Measurements from ENCODE around the gene NR2C2.

The NR2C2 gene

DNA sequence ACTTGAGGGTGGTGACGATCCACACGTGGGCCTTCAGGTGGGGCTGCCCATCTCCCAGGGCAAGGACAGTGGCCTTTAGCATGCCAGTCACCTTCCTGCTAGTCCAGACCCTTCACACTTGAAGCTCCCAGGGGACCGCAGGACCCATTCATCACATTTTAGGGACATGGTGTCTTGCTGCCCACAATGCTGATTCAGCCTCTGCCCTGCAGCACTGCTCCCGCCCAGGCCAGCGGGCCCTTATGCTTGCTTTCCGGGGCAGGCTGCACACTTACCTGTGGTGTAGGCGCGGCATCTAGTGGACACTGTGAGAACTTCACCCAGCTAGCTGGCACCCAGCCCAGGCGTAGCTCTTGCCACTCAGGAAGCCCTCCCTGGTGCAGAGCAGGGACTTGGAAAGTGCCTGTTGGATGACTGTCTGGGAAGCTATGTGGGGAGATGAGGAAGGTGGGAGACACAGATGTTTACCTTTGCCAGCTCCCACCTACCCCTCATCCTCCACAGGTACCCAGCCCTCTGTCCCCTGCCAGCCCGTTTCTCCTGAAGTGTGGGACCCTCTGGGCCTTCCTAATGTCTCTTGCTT lies 26.3 kb upstream of the NR2C2 start:
- DNase-seq, result peak; percentile 74

DNA sequence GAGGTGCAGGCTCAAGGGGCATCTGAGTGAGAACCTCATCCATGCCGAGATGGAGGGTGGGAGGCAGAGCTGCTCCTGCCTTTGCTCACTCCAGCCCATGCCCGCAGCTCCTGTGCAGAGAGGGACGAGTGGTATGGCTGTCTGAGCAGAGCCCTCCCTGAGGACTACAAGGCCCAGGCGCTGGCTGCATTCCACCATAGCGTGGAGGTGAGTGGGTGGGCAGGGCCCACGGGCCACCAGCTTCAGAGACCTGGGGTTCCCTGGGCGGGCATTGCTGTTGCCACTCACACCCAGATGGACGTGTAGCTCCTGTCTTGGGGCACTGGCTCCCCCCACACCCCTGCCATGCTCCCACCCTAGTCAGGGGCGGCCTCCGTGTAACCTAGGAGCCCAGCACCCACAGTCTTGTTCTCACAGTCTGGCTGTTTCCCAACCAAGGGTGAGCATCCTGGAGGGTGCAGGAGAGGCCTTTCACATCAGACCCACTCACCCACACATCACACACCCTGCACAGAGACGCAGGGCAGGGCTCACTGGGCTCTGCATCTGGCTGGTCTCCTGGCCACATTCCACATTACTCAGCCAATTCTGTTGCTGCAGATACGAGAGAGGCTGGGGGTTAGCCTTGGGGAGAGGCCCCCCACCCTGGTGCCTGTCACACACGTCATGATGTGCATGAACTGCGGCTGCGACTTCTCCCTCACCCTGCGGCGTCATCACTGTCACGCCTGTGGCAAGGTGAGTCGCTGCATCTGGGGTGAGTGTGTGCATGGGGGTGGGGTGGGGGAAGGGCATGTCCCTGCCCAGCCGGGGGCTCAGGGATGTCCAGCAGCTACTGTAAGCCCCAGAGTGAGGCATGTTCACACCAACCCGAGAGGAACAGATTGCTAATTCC lies 25.3 kb upstream of the NR2C2 start:
- no peak for DNase-seq

DNA sequence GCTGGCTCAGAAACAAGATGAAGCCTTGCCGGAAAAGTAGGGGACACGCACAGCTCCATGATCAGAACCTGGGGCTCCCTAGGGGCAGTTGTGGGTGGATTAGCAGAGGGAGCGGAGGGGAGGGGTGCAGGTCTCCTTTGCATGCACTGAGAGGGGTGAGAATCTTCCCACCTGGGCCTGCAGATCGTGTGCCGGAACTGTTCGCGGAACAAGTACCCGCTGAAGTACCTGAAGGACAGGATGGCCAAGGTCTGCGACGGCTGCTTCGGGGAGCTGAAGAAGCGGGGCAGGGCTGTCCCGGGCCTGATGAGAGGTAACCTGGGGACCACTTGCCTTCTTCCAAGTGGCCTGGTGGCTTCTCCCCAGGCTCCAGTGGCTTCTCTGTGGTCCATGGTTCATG lies 24.5 kb upstream of the NR2C2 start:
- no peak for DNase-seq

DNA sequence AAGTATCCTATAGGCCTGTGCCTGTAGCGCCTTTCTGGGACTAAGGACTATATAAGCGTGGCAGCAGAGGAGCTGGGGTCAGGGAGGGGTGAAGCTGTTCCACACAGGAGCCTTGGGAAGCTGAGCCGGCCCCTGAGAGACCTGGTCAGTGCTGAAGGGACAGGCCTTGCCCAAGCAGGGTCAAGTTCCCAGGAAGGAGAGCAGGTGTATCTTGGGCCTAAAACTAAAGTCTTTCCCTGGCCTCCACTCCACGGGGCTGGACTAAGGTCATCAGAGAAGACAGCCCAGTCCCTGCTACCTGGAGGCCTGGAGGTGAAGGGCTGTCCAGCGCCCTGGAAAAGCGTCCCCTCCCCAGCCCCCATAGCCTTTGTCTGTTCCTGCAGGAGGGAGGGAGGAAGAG lies 23.9 kb upstream of the NR2C2 start:
- no peak for DNase-seq

DNA sequence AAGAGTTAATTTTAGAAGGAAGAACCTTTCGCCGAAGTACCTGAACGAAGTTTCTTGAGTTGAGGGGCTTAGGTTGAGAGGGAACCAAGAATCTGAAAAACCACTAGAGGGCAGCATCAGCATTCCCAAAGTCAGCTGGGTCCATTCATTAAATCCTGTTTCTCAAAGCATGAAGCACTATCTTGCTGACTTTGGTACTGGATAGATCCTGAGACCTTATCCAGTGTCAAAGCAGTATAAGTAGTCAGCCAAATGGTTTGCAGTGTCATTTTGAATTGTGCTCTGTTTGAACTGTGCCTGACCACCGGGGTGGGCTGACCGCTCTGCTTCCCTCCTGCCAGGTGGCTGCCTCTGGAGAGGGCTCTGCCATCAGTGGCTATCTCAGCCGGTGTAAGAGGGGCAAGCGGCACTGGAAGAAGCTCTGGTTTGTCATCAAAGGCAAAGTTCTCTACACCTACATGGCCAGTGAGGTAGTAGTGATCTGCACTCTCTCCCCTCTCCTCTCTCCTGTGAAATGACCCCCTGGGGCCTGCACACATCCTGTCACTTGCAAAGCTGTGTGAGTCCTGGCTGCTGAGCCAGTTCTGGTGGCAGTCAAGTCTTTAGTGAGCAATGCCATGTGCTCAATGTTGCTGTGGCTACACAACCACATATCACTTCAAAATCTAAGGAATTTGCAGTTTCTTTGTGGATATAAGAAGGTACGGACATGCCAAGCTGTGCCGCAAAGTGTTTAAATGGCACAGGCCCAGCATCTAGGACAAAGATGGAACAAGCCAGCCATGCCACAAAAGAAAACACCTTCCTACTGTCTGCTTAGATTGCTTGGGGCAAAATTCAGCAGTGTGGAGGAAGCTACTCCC lies 21.4 kb upstream of the NR2C2 start:
- DNase-seq, result peak; percentile 44

DNA sequence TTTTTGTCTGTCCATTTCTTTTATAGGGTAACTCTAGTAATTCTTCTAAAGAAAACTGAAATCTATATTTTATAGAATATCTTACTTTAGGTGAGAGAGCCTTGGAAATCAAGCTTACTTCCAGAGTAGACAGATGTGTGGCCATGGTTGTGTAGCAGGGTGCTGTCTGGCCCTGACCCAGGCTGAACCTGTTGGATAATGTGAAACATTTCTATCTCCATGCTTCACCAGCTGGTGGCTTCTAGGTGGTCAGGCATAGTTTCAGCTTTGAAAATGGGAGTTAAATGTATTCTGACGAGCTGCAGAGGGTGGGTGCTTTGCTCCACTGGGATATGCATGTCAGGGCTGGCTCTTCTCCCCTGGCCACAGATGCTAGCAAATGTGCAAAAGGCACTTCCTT lies 20.8 kb upstream of the NR2C2 start:
- DNase-seq, result no peak

DNA sequence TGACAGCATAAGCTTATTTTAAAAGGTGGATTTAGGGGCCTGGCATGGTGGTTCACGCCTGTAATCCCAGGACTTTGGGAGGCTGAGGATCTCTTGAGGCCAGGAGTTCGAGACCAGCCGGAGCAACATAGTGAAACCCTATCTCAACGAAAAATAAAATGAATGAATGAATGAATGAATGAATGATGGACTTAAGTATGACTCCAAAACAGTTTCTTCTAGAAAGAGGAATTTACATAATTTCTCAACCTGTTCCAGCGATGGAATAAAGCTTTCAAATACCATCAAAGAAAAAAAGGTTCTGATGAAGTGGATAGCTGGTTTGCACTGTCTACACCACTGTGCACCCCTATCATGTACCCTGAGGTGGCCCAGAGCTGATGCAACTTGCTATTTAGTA lies 20.1 kb upstream of the NR2C2 start:
- no peak for DNase-seq

DNA sequence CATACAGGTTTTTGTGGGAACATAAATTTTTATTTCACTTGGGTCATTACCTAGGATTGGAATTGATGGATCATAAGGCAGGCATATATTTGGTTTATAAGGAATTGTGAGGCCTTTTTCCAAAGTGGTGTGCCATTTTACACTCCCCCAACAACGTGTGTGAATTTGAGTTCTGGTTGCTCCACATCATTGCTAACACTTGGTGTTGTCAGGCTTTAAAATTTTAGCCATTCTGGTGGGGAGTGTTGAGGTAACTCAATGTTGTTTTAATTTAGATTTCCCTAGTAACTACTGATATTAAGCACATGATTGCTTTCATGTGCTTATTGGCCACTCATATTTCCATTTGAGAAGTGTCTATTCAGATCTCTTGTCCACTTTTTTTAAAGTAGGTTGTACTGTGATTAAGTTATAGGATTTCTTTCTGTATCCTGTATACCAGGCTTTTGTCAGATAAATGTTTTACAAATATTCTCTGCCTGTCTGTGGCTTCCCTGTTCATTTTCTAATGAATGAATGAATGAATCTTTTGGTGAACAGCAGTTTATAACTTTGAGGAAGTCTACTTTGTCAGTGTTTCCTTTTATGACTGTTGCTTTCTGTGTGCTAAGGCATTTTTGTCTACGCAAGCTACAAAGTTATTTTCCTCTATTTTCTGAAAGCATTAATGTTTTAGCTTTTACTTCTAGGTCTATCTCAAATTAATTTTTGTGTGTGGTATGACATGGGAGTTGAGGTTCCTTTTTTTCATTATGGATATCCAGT lies 17.9 kb upstream of the NR2C2 start:
- no peak for DNase-seq

DNA sequence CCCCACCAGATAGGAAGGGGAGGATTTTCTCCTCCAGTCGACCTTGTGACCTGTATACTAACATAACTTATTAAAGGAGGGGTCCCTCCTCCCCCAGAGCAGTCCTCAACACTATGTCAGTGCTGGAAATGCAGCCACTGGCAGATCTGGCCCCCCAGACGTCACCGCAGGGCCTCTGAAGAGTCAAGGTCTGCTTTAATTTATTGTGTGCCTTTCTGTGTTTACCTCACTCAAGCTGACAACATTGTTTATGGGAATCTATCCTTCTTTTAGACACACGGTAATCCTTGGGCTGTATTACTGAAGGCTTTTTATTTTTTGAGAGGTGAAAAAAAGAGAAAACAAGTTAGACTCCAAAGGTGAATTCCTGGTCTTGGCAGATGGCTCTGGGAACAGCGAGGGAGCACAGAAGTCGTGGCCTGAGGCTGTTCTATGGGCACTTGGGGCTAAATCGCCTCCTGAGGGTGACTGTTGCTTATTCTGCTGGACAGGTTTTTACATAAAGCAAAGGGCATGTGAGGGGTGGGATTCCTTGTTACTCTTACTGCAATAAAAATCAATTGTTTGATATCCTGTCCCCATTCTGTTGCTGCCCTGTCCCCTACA lies 13.5 kb upstream of the NR2C2 start:
- DNase-seq, result no peak

DNA sequence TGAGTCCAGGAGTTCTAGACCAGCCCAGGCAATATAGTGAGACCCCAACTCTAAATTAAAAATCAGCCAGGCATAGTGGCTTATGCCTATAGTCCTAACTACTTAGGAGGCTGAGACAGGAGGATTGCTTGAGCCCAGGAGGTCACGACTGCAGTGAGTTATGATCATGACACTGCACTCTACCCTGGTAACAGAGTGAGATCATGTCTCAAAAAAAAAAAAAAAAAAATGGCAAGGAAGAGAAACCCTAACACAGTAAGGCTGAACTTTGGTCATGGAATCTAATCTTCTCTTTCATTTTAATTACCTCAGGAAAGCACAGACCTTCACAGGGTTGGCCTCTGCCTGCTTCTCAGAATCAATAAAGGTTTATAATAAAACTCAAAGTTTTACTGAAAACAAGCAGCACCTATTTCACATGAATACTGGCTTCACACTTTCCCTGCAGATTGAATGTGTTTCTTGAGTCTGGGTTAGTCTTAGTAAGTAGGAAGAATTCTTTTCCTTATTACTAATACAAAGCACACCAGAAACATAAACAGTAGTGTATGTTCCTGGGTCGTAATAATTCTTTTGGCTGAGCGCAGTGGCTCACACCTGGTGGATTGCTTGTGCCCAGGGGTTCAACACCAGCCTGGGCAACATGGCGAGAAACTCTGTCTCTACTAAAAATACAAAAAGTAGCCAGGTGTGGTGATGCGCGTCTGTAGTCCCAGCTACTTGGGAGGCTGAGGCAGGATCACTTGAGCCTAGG lies 11.6 kb upstream of the NR2C2 start:
- DNase-seq, result no peak

DNA sequence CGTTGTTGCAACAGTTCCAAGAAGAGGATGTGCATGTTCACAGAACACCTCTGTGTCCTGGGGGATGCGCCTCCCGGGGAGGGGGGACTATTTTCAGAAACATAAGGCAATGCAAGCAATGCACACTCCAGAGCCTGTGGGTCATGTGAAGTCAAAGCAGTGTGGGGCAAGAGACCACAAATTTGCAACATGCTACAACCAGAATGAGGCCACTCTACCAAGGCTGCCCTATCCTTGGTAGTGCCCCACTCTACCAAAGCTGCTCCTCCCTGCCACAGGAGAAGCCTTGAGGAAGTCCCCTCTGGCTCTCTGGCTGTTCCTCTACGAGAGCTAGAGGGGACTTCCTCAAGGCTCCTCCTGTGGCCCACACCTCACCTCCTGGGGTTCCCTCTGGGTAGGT lies 8.4 kb upstream of the NR2C2 start:
- no peak for DNase-seq

DNA sequence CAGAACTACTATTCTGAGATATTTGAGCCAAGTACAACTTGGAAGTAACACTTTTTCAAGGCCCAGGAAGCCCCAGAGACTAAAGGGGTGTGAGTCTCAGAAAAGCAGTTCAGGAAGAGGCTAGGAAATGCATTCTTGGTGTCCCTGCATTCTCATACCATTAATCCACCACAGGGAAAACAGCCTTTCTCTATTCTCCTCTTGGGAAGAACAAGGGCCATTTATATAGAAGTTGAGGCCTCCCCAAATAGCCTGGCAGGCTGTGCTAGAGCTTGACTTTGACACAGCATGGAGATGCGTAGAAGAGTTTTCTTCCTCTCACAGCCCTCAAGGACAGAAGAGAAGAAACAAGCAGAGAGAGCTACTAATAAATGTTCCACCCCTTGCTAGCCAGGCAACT lies 5.5 kb upstream of the NR2C2 start:
- DNase-seq, result no peak

DNA sequence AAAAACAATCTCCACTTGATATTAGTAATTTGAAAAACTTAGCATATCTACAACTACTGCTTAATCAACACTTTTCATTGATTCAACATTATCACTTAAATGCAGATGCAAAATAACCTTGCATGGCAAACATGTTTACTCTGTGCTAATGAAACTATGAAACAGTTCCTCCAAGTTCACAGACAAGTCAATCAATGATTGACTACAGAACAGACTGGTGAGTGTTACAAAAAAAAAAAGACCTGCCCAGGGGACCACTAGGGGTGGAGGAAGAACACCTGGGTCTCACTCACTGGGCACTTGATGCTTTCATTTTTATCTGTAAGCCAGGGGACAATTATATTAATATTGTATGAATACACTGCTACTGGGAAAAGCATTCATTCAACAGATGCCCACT lies 4.3 kb upstream of the NR2C2 start:
- no peak for DNase-seq

DNA sequence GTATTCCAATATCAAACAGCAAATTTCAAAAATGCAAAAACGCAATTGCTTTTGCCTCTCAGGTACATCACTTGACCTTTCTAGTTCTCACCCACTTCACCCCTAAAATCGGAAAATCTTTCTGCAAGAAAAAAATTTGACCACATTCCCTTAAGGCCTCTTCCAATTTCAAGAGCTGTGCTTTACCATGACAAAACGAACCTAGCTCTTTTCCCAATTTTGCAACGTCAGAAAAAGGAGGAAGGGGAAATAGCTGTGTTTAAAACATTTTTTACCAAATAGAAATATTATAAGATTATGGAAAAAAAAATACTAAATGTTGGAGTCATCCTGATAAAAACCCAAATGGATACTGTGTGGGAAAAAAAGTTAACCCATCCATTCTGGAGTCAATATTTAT lies 1.1 kb upstream of the NR2C2 start:
- no peak for DNase-seq

DNA sequence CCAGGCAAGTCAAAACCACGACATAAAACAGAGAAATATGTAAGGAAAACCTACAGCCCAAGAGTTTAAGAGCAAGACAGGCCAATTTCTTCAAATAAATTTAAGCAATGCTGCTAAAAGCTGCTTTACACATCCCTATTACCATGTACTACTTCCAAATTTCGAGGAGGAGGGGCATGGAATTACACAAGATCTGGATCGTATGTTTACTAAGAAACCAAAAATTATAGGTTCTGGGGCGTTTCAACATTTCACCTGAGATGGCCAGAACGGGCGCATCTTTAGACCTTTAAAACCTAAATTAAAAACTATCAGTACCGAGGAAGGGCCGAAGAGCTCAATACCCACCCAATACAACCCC lies 664 bp upstream of the NR2C2 start:
- no peak for DNase-seq

DNA sequence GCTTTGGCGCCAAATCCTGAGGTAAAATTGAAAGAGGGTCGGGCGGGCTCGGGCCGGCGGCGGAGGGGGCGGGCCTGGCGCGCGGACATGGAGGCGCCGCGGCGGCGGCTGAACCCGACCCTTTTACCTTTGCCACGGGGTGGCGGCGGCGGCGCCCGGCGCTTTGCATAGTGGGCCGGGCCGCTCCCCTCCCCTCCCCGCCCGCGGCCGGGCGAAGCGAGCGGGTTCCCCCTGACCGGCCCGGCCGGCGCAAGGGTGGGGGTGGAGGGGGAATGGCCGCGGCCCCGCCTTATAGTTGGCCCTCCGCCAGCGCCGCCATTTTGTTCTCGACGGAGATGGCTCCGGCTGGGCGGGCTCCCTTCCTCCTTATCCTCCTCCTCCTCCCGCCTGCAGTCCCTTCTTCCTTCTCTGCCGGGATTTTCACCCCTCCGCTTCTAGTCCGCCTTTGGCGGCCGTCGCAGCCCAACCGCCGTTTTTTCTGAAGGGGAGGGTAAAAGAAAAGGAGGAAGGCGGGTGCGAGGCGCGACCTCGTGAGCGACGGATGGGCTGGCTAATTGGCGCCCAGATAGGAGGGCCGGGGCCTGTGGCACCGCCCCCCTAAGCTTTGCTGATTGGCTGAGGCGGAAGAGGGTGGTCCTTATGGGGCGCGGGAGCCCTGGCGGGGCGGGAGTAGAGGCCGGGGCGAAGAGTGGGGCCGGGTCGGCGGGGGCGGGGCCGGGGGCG lies 664 bp downstream of the NR2C2 start:
- peak; percentile 100 for DNase-seq

DNA sequence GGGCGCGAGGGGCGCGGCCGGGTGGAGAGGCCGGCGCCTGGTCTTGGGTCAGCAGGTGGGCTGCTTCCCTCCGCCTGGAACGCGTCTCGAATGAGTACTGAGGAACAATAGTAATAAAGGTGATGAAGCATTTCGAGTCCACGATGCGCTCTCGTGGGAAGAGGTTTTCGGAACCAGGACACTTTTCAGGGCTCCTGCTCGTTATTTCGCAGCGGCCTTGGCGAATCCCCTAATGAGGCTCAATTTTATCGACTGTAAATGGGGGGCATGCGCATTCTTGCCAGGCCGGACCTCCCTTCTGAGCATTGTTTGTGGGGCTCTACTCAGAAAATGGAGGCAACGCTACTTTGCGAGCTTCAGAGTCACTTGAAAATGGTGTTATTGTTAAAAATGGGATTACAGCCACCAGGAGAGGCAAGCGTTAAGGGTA lies 1.2 kb downstream of the NR2C2 start:
- DNase-seq, result peak; percentile 82

DNA sequence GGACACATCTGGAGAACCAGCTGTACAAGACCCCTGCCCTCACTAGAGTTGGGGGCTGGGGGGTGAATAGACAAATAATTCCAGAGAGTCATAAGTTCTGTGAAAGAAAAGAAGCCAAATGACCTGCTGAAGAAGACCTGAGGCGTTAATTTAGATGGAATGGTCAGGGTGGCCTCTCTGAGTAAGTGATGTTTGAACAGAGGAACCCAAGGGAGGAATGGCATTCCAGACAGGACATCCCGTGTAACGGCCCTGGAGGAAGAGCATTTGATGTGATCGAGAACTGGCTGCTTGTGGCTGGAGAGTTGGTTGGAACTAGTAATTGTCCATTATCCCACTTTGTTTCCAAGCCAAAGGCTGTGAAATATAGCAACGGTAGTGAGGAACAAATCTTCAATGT lies 1.7 kb downstream of the NR2C2 start:
- no peak for DNase-seq

DNA sequence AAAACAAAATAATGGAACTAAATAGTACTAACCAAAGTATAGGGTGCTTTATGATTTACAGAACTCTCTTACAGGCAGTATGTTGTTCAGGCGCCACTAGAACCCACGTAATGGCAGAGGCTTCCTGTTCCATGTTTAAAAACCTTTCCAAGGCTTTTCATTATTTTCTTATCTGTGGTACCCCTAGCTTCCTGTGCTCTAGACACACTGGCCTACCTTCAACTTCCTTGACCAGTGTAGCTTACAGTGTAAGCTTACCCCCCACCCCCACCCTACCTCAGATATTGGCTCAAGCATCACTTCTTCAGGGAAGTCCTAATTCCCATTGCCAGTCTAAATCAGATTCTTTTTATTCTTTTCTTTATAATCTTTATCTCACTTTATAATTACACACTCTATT lies 2.9 kb downstream of the NR2C2 start:
- no peak for DNase-seq

DNA sequence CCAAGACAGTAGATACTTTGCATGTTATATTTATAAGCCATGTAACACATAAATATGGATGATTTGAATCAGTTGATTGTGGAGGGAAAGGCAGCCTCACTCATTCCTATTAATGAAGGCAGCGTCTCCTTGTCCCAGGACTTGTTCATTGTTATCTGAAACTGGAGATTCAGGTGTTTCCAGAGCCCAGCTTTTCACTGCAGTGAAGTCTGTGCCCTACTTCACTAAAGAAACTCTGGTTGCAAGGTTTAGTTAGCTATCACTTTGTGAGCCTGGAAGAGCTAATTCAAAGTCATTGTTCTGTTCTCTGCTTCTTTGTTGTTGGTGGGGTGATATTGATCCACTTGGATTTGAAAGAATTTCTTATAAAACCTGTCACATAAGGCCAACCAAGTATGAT lies 9.8 kb downstream of the NR2C2 start:
- no peak for DNase-seq

DNA sequence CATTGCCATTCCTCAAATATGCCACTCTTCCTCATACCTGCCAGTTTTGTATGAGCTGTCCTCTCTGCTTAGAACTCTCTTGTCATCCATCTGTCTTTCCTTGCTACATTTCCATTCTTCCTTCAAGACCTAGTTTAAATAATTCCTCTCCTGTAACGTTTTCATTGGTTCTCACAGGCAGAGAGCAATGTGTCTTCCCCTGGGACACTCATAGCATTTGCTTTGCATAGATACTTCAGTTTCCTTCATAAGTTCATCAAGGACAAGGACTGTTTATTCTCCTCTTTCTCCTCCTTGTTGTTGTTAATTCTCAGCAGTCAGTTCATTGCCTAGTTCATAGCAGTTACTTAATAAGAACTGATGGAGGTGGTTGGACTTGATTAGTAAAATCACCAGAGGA lies 10.5 kb downstream of the NR2C2 start:
- DNase-seq, result no peak
